Gastroesophageal sphincter (tissue), 3 donors: ENCODE measurements around the gene GPR26.

ENCODE experiments used
- POLR2A ChIP-seq, 2 donors: fragments of 450-650 bp; IDR thresholded peaks; one replicate each; pipeline ENCODE4 v1.6.1; 2017; ENCODE audit warnings: antibody characterized with exemption in 2 of 2, mild to moderate bottlenecking in 2 of 2, moderate library complexity in 1 of 2
- TF ChIP-seq, protein P1 (sequence below), 4 experiments: fragments of 200-600 bp in 2 of 4; fragments of 450-650 bp in 2 of 4; sonication (generic) in 1 of 4; IDR thresholded peaks; one replicate each; pipeline ENCODE4 v1.5.1; 2017 to 2019; ENCODE audit warnings: antibody characterized with exemption in 4 of 4, mild to moderate bottlenecking in 2 of 4, moderate library complexity in 2 of 4

GRCh38 chr10:123622381-123622780 is 43.8 kb upstream of the GPR26 start:
- TF ChIP-seq, protein P1, sequence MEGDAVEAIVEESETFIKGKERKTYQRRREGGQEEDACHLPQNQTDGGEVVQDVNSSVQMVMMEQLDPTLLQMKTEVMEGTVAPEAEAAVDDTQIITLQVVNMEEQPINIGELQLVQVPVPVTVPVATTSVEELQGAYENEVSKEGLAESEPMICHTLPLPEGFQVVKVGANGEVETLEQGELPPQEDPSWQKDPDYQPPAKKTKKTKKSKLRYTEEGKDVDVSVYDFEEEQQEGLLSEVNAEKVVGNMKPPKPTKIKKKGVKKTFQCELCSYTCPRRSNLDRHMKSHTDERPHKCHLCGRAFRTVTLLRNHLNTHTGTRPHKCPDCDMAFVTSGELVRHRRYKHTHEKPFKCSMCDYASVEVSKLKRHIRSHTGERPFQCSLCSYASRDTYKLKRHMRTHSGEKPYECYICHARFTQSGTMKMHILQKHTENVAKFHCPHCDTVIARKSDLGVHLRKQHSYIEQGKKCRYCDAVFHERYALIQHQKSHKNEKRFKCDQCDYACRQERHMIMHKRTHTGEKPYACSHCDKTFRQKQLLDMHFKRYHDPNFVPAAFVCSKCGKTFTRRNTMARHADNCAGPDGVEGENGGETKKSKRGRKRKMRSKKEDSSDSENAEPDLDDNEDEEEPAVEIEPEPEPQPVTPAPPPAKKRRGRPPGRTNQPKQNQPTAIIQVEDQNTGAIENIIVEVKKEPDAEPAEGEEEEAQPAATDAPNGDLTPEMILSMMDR (IDR thresholded peaks at IDR 0.05), result no peak
- no peak for TF ChIP-seq POLR2A (IDR thresholded peaks at IDR 0.05)
